Measurements from ENCODE around the gene F2. TPM values are rescaled to one million over a fixed set of nuclear protein-coding genes. Genes with fewer than 3 reads are reported as not detected.

Gene F2
- total and polyA plus RNA-seq, 4 donors = 631 to 1,505 (median 1,232) TPM

DNA sequence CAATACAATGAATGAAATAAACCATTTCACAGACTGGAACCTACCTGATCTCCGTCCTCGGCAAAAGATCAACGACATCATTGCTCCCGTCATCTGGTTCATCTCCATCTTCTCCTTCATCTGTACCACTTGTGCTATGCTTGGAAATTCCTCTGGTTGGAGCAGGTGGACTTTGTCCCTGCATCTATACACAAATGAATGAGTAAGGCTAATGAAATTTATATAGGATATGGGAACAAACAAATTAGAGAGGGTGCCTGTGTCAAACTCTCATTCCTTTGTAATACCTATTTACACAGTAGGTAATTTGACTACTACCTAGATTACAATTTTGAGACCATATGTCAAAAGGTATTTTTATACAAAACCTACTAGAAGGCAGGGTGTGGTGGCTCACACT, 59.4 kb downstream of the F2 start:
- no peak for DNase-seq (ENCODE audit: low spot score)
- Histone ChIP-seq H3K9ac (ENCODE audit: low read depth in 1 of 2, low read length in 2 of 2) (no peak overlapping the region), H3K27me3 (ENCODE audit: control insufficient read depth in 4 of 4, insufficient read depth in 4 of 4, low read length in 3 of 4) (no peaks in the 10 kb centered on the region), H3K4me1 (ENCODE audit: control insufficient read depth in 4 of 4, insufficient read depth in 4 of 4, low read length in 3 of 4) (no peaks in the 10 kb centered on the region), H3K27ac (ENCODE audit: low read depth in 1 of 2, low read length in 2 of 2) (no peak overlapping the region), H3K4me3 (ENCODE audit: low read depth in 1 of 3, low read length in 3 of 3) (no peak overlapping the region), H3K36me3 (ENCODE audit: control insufficient read depth in 4 of 4, insufficient read depth in 3 of 4, low read depth in 1 of 4, low read length in 3 of 4) (peaks cover 4 to 32% (median 26%) of the 10 kb centered on the region in 4 donors), H3K9me3 (ENCODE audit: control insufficient read depth in 4 of 4, low read length in 3 of 4) (no peaks in the 10 kb centered on the region)
- WGBS = 98% methylated on average over 4 of the region's 4 CpGs
- TF ChIP-seq GABPA (IDR thresholded peaks at IDR 0.05 in 1 of 2, conservative IDR thresholded peaks at IDR 0.05 in 1 of 2) (no peak), FOXA1 (IDR thresholded peaks at IDR 0.05) (no peak), FOXA2 (IDR thresholded peaks at IDR 0.05) (no peak), EGR1 (IDR thresholded peaks at IDR 0.05; ENCODE audit: low read depth in 2 of 2) (no peak), HNF4G (IDR thresholded peaks at IDR 0.05) (no peak), RAD21 (IDR thresholded peaks at IDR 0.05) (no peak), RXRA (IDR thresholded peaks at IDR 0.05) (no peak)
- TF ChIP-seq, protein P1, sequence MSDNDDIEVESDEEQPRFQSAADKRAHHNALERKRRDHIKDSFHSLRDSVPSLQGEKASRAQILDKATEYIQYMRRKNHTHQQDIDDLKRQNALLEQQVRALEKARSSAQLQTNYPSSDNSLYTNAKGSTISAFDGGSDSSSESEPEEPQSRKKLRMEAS (IDR thresholded peaks at IDR 0.05) = no peak

Small RNA genes within 50 kb of the gene (small RNA-seq; reads per million reads assigned to genes)
- not detected for gene MIR5582
- not detected for gene RF00573
- gene SNORD67 = 29.8 reads per million, percentile 96 among the genes with 10 or more reads in this experiment

Other genes starting within 250 kb of the F2 start
- gene AMBRA1, start 125.2 kb upstream of the F2 start, total RNA-seq = 10 to 100 TPM; 19.9 to 25.7 TPM
- 10 to 100 TPM in 1 of 2 donors, 1 to 10 TPM in 1; 3.7 to 10.2 TPM for gene AMBRA1, start 125.2 kb upstream of the F2 start, polyA plus RNA-seq
- 1 to 10 TPM; 3.8 to 5.9 TPM for gene HARBI1, start 102.0 kb upstream of the F2 start, total RNA-seq
- gene HARBI1, start 102.0 kb upstream of the F2 start, polyA plus RNA-seq = 1 to 10 TPM; 2.5 to 2.8 TPM
- 10 to 100 TPM; 44.6 to 49.9 TPM for gene ATG13, start 101.7 kb upstream of the F2 start, total RNA-seq
- gene ATG13, start 101.7 kb upstream of the F2 start, polyA plus RNA-seq = 10 to 100 TPM; 36.3 to 37.7 TPM
- gene ARHGAP1, start 18.6 kb upstream of the F2 start, total RNA-seq = 10 to 100 TPM; 10.9 to 21.9 TPM
- 10 to 100 TPM; 18.5 to 21.6 TPM for gene ARHGAP1, start 18.6 kb upstream of the F2 start, polyA plus RNA-seq
- gene ZNF408, start 18.2 kb upstream of the F2 start, total RNA-seq = 1 to 10 TPM; 3.4 to 8.4 TPM
- gene ZNF408, start 18.2 kb upstream of the F2 start, polyA plus RNA-seq = 1 to 10 TPM; 4.8 to 6.3 TPM
- 10 to 100 TPM; 17.9 to 70.4 TPM for gene CKAP5, start 127.1 kb downstream of the F2 start, total RNA-seq
- 10 to 100 TPM in 1 of 2 donors, 1 to 10 TPM in 1; 6.1 to 13.0 TPM for gene CKAP5, start 127.1 kb downstream of the F2 start, polyA plus RNA-seq
- gene LRP4, start 199.3 kb downstream of the F2 start, total RNA-seq = 1 to 10 TPM in 1 of 2 donors, under 1 TPM in 1; 0.93 to 3.1 TPM
- under 1 TPM; 0.50 to 0.88 TPM for gene LRP4, start 199.3 kb downstream of the F2 start, polyA plus RNA-seq
- gene CSTPP1, start 217.5 kb downstream of the F2 start, total RNA-seq = 1 to 10 TPM; 5.6 to 5.7 TPM
- gene CSTPP1, start 217.5 kb downstream of the F2 start, polyA plus RNA-seq = 1 to 10 TPM; 5.4 to 6.6 TPM

Data from liver (tissue), 10 donors.